ENCODE measurements around the gene NR6A1. TPM values are rescaled to one million over a fixed set of nuclear protein-coding genes. Genes with fewer than 3 reads are reported as not detected.

The NR6A1 gene
- total and polyA plus RNA-seq, 2 experiments from 2014 or later = 44.2 to 139 TPM

- Histone ChIP-seq H2AFZ (no peak overlapping the region), H3K79me2 (replicated peaks; ENCODE audit: insufficient read depth) (0 out of 2 replicates have a peak, but pooled peaks cover 14% of the 10 kb centered on the region), H3K36me3 (ENCODE audit: insufficient read depth) (no peaks in the 10 kb centered on the region), H3K4me3 (no peak overlapping the region), H3F3A (replicated peaks; ENCODE audit: low read depth) (no peaks in the 10 kb centered on the region), H3K27me3 (ENCODE audit: insufficient read depth) (no peaks in the 10 kb centered on the region), H4K20me1 (replicated peaks; ENCODE audit: insufficient read depth) (peaks cover 4% of the 10 kb centered on the region; the same call in 1 of the 2 replicates), H3K27ac (ENCODE audit: low read depth) (peak overlapping the region; percentile 24; the same call in 1 of the 2 replicates), H3K4me2 (no peak overlapping the region), H3K9me2 (ENCODE audit: insufficient read depth) (no peaks in the 10 kb centered on the region), H3K4me1 (ENCODE audit: insufficient read depth) (peaks cover 9% of the 10 kb centered on the region)
- ATAC-seq (no peak), DNase-seq (ENCODE audit: low spot score) (no peak)
- peaks cover 7% of the 10 kb centered on the region; the same call in 2 of the 3 replicates for H3K36me3 Mint-ChIP-seq (ENCODE audit: low read depth)
- no peak overlapping the region for H3K4me3 Mint-ChIP-seq
- TF ChIP-seq JUNB (IDR thresholded peaks at IDR 0.05; ENCODE audit: unreplicated experiment) = no peak
- no peak for TF ChIP-seq ZNF331 (CRISPR knock-in tag; IDR thresholded peaks at IDR 0.05; ENCODE audit: low read depth)
- no peak for TF ChIP-seq REST (IDR thresholded peaks at IDR 0.05; ENCODE audit: unreplicated experiment)
- TF ChIP-seq EZH2 (IDR thresholded peaks at IDR 0.05; ENCODE audit: low read depth, unreplicated experiment) = no peak
- no peak for TF ChIP-seq CTCF (conservative IDR thresholded peaks at IDR 0.05; ENCODE audit: low read depth in 2 of 2)
- no peak for TF ChIP-seq ZNF114 (CRISPR knock-in tag; IDR thresholded peaks at IDR 0.05)
- TF ChIP-seq NANOG (IDR thresholded peaks at IDR 0.05; ENCODE audit: borderline replicate concordance) = no peak
- no peak for TF ChIP-seq ETS1 (IDR thresholded peaks at IDR 0.05)
- no peak for TF ChIP-seq STAT1 (IDR thresholded peaks at IDR 0.05; ENCODE audit: unreplicated experiment)
- no peak for TF ChIP-seq POLR2AphosphoS5 (IDR thresholded peaks at IDR 0.05; ENCODE audit: low read depth)
- TF ChIP-seq CREB1 (CRISPR knock-in tag; IDR thresholded peaks at IDR 0.05; ENCODE audit: low read depth) = no peak
- no peak for TF ChIP-seq EZH2phosphoT487 (IDR thresholded peaks at IDR 0.05; ENCODE audit: unreplicated experiment)
- TF ChIP-seq ZNF462 (CRISPR knock-in tag; IDR thresholded peaks at IDR 0.05) = no peak
- no peak overlapping the region for H3K27ac Mint-ChIP-seq
- H3K9me3 Mint-ChIP-seq = no peaks in the 10 kb centered on the region
- peaks cover 38% of the 10 kb centered on the region for H3K4me1 Mint-ChIP-seq
- H3K27me3 Mint-ChIP-seq (ENCODE audit: insufficient read depth, low read depth, poor library complexity) = no peaks in the 10 kb centered on the region
Observed at GRCh38 chr9:124724415-124725067, 46.6 kb downstream of the NR6A1 start.
